Activated naive CD8-positive, alpha-beta T cell treated with anti-CD3 and anti-CD28 coated beads, Interleukin-2, amount 50 U/mL, for 16 hours (primary cell): ENCODE results near the gene TARM1.

ENCODE experiments used
- DNase-seq: peaks from one replicate; pipeline ENCODE4 v3.0.0-alpha.2; 2020; ENCODE audit warnings: low read depth, low spot score

The TARM1 gene

GRCh38 chr19:54081032-54081431 is at the start of gene TARM1:
Gene TARM1, minus strand, starts transcription at chr19:54081365. Its CDS starts 25 bp downstream, at chr19:54081340.
- DNase-seq: no peak

GRCh38 chr19:54129617-54129996 is 48.4 kb upstream of the TARM1 start:
- no peak for DNase-seq

GRCh38 chr19:54128796-54129616 is 47.8 kb upstream of the TARM1 start:
- no peak for DNase-seq

GRCh38 chr19:54128441-54128725 is 47.2 kb upstream of the TARM1 start:
- no peak for DNase-seq

- no peak for DNase-seq
Measured at GRCh38 chr19:54127688-54128440, 46.7 kb upstream of the TARM1 start.

GRCh38 chr19:54125713-54126112 is 44.5 kb upstream of the TARM1 start:
- no peak for DNase-seq

GRCh38 chr19:54124393-54124792 is 43.2 kb upstream of the TARM1 start:
- DNase-seq: no peak

GRCh38 chr19:54123682-54124081 is 42.5 kb upstream of the TARM1 start:
- DNase-seq: no peak

GRCh38 chr19:54121259-54121658 is 40.1 kb upstream of the TARM1 start:
- DNase-seq: no peak

- DNase-seq: peak; percentile 93
Measured at GRCh38 chr19:54115109-54116063, 34.2 kb upstream of the TARM1 start, which contains the start of the genes PRPF31 and TFPT. Gene PRPF31, plus strand, starts transcription at chr19:54115754. Its CDS starts 2,525 bp downstream, at chr19:54118279. Gene TFPT, minus strand, starts transcription at chr19:54115657. Its CDS starts 388 bp downstream, at chr19:54115269.

- DNase-seq: no peak
Measured at GRCh38 chr19:54114340-54115108, 33.4 kb upstream of the TARM1 start.

- DNase-seq: no peak
Measured at GRCh38 chr19:54109651-54110050, 28.5 kb upstream of the TARM1 start.

- no peak for DNase-seq
Measured at GRCh38 chr19:54108496-54108895, 27.3 kb upstream of the TARM1 start.

GRCh38 chr19:54107876-54108490 is 26.8 kb upstream of the TARM1 start:
- no peak for DNase-seq

- DNase-seq: no peak
Measured at GRCh38 chr19:54106716-54107115, 25.6 kb upstream of the TARM1 start.

- no peak for DNase-seq
Measured at GRCh38 chr19:54105796-54106195, 24.6 kb upstream of the TARM1 start.

- DNase-seq: no peak
Measured at GRCh38 chr19:54104998-54105715, 24.0 kb upstream of the TARM1 start.

GRCh38 chr19:54102421-54103169 is 21.4 kb upstream of the TARM1 start, which contains the start of gene NDUFA3:
Gene NDUFA3, plus strand, starts transcription at chr19:54102855. Its CDS starts 24 bp downstream, at chr19:54102879.
- DNase-seq: peak; percentile 92

- no peak for DNase-seq
Measured at GRCh38 chr19:54100561-54100960, 19.4 kb upstream of the TARM1 start, which contains the start of gene OSCAR. Gene OSCAR, minus strand, starts transcription at chr19:54100803. Its CDS starts 11 bp downstream, at chr19:54100792.
